ENCODE measurements around the gene SPATA46.

DNA sequence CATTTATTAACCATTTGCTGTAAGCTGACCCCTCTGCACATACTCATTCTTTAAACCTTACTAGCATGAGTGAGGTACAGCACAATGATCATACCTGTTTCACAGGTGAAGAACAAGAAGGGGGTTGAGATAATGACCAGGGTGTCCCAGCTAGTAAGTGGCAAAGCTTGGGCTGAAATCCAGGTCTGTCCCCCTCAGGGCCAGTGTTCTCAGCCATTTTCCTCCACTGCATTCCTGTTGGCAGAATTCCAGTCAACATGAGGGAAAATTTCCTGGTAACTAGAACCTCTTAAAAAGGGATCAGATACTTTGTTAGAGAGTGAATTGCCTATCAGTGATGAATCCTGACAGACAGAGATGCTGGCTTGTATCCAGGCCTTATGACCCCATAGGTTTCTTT is 48.1 kb downstream of the SPATA46 start:
- TF ChIP-seq, protein P1, sequence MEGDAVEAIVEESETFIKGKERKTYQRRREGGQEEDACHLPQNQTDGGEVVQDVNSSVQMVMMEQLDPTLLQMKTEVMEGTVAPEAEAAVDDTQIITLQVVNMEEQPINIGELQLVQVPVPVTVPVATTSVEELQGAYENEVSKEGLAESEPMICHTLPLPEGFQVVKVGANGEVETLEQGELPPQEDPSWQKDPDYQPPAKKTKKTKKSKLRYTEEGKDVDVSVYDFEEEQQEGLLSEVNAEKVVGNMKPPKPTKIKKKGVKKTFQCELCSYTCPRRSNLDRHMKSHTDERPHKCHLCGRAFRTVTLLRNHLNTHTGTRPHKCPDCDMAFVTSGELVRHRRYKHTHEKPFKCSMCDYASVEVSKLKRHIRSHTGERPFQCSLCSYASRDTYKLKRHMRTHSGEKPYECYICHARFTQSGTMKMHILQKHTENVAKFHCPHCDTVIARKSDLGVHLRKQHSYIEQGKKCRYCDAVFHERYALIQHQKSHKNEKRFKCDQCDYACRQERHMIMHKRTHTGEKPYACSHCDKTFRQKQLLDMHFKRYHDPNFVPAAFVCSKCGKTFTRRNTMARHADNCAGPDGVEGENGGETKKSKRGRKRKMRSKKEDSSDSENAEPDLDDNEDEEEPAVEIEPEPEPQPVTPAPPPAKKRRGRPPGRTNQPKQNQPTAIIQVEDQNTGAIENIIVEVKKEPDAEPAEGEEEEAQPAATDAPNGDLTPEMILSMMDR (IDR thresholded peaks at IDR 0.05) = no peak
- no peak for TF ChIP-seq POLR2A (IDR thresholded peaks at IDR 0.05)
